ENCODE results near the gene ZNF669. TPM values are rescaled to one million over a fixed set of nuclear protein-coding genes. Genes with fewer than 3 reads are reported as not detected.

The ZNF669 gene
- total RNA-seq, result 4.5 and 5.9 TPM in 2 replicates

GRCh38 chr1:247103859-247104591 is at the start of gene ZNF669:
ZNF669 (minus strand) TSS chr1:247104356; CDS start chr1:247104199, 157 bp downstream.

GRCh38 chr1:247078258-247079140 is 25.7 kb downstream of the ZNF669 start, which contains the start of gene ZNF670:
ZNF670 (minus strand) TSS chr1:247078811; CDS start chr1:247078596, 215 bp downstream.

Other genes with a start within 250 kb of the ZNF669 start
- gene AHCTF1, start 172.4 kb downstream of the ZNF669 start, total RNA-seq, result 11.9 and 15.0 TPM in 2 replicates
- 3.0 and 4.2 TPM in 2 replicates for gene ZNF695, start 96.3 kb downstream of the ZNF669 start, total RNA-seq
- gene ZNF670, start 25.5 kb downstream of the ZNF669 start, total RNA-seq, result 2.0 and 2.8 TPM in 2 replicates
- gene ZNF124, start 67.7 kb upstream of the ZNF669 start, total RNA-seq, result 8.0 and 11.3 TPM in 2 replicates
- not detected in 2 replicates for gene VN1R5, start 151.7 kb upstream of the ZNF669 start, total RNA-seq
- 34.6 and 43.9 TPM in 2 replicates for gene ZNF496, start 227.5 kb upstream of the ZNF669 start, total RNA-seq

All from bronchus fibroblast of lung (primary cell).